GM21576 (cell line): ENCODE results near the gene RFX3.

Experiments used
- ATAC-seq: cut with Tn5 transposase; IDR thresholded peaks from one replicate; pipeline ENCODE4 v1.9.1; 2021; ENCODE audit warnings: mild to moderate bottlenecking, moderate library complexity; ENCODE audit not compliant: unreplicated experiment

Gene RFX3

DNA sequence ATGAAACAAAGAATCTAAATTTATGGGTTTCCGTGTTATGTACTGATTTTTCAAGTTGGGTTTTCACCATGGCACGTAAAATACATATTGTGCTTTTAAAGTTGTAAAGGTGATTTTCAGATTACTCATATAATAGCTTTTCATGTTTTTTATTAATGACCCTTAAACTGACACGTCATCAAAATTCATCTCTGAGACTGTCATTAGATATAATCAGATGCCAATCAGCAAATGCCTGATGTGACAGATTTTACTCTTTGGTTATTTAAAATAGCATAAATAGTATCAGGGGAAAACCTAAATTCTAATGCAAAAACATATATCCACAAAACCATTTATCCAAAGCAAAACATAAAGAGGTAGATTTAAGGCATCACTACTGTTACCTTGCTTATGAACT lies 11.0 kb downstream of the RFX3 start:
- no peak for ATAC-seq

DNA sequence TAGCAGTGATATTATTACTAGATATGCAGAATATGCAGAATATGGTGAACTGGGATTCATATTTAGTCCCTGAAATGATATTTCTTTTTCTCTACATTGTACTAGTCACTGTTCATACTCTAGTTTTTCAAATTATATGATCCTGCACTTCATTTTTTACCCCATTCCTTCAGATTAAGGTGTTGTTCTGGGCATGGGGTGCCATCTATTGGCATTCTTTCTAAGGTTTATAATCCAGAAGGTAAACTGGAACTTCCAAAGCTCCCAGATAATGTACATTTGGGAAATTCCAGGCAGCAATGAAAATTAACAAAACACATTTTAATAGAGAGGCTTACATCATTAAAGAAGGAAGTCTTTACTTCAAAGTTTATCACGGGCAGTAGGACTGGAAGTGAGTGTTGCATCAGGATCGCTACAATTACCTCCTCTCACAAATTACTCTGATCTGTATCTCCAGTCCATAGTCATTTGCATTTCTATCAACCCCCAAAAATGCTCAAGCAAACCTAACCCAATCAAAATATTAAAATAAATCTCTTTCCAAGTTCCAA lies 12.5 kb downstream of the RFX3 start:
- ATAC-seq = no peak

GRCh38 chr9:3511551-3511950 lies 14.2 kb downstream of the RFX3 start:
- ATAC-seq = no peak

DNA sequence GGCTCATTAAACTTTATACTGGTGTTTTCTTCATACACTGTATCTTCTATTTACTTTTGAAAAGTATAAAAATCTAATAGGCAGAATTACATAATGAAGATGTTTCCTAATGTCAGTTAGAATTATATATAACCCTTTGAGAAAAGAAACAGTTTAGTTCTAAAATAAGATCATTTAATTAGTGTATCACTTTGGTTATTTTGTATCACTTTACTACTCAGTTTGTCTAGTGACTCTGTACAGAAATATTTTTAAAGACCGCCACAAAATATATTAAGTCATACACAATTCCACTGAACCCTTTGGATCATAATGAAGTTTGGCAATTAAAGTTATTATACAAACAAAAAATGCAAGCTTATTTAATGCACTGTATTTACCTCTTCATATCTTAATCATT lies 15.0 kb downstream of the RFX3 start:
- ATAC-seq = no peak

DNA sequence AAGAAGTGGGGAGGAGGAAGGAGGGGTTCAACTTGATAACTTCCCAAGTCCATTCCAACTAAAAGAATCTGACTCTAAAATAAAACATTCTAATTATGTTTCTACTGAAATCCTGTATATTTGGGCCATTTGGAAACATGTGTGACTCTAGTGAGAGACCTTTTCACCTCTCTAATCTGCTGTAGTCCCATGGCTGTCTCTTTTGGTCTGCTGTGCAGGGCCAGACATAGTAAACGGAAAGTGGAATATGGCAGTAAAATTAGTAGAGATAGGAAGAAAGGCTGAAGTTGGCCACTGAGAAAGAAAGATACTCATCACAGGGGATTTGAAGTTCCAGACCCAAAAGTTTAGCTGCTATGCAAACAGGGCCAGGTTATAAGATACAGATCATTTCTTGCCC lies 15.9 kb downstream of the RFX3 start:
- ATAC-seq = no peak

GRCh38 chr9:3508521-3509291 lies 17.1 kb downstream of the RFX3 start:
- peak; percentile 37 for ATAC-seq

DNA sequence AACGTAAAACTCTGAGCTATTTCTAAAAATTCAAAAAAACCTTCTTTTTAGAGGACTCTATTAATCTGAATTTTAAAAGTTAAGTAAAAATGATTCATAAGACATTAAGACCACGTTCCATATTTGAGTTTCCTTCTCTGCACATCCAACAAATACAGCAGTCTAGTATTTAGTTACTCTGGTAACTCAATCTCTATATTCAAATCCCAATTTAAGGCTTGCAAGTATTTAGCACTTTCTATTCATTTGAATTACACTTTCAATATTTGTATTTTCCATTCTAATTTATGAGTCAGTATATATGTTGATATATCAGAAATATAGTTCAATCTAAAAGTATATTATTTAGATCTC lies 17.7 kb downstream of the RFX3 start:
- ATAC-seq = no peak

DNA sequence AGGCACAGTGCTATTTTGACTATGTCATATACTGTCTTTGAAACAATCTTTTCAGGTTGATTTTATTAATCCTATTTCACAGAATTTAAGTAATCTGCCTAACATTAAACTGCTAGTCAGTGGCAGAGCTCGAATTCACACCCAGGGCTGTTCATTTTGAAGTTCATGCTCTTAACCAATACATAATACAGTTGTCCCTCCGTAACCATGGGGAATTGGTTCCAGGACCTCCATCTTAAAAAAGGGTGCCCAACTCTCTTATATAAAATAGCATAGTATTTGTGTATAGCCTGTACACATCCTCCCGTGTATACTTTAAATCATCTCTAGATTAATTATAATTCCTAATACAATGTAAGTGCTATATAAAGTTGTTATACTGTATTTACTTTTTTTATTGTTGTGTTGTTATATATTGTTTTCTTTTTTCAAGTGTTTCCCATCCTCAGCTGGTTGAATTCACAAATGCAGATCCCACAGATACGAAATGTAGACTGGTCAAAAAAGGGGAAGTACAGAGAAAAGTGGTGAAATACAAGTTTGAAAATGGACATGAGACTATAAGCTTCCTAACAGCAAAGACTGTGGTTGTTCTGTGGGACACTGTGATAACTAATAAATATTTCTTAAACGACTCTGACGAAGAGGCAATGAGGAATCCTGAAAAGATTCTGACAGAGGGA lies 18.3 kb downstream of the RFX3 start:
- ATAC-seq = peak; percentile 66

- no peak for ATAC-seq
Measured at GRCh38 chr9:3506164-3506563, 19.6 kb downstream of the RFX3 start.

DNA sequence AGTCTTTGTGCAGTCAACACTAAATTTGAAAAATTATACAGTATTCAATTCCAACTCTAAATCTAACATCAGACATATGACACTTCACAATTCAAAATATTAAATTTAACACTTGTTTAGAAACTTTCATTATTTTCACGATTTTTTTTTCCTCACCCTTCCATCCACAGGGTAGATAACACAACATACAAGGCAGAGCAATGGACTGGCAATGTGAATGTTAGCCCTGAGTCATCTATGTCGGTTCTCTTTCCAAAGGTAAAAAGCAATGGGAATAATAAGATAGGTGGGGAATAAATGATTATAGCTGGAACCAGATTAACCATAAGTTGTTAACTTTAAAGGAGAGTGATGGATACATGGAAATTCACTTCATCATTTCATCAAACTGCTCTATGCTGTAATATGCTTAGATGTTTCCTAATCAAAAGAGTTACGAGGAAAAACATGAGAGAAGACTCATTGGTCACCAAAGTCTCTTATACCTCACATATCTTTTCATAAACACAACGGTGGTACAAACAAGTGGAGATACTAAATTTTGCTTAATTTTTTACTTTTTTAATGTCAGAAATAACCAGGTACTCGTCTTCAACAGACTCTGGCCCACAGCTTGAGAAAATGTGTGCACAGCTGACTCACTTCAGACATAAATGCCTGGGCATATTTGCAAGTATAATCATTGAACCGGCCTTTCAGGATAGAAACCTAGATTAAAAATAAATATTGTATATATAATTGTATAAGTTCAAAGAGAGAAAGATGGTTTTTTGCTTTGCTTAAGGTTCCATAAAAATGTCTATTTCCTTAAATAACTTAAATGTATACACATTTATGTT lies 23.0 kb downstream of the RFX3 start:
- no peak for ATAC-seq

- no peak for ATAC-seq
Measured at GRCh38 chr9:3500044-3500443, 25.8 kb downstream of the RFX3 start.

- ATAC-seq = no peak
Measured at GRCh38 chr9:3498691-3499090, 27.1 kb downstream of the RFX3 start.

DNA sequence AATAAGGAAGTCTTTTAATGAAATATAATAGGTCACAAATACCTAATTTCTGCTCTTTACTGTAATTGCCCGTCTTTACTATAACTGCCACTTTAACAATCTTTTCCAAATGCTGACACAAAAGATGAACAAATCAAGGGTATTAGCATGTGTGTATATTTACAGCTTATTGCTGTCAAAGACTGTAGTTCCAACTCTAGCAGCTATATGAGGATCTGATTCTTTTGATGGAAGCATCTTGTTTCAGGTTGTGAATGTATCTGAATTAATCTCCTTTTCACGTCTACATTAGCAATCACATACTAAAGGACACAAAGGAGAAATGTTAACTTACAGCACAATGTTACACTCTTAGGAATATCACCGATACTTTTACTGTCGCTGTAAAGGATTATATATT lies 27.9 kb downstream of the RFX3 start:
- ATAC-seq = no peak

DNA sequence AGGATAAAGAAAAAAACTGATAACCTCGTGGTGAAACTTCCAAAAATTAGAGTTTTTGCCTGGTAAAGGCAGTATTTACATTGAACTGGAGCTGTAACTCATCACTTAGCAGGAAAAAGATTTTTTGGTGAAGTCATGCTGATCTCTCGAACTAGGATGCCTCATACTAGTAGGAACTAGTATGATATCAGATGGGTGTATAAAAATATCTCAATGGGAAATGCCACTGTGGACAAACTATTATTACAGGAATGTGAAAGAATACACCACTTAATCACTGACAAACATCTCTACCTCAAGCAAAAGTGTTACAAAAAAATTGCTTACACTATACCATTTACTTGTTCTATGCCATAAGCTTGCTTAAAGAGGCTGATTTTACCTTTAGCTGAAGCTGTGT lies 28.4 kb downstream of the RFX3 start:
- no peak for ATAC-seq

DNA sequence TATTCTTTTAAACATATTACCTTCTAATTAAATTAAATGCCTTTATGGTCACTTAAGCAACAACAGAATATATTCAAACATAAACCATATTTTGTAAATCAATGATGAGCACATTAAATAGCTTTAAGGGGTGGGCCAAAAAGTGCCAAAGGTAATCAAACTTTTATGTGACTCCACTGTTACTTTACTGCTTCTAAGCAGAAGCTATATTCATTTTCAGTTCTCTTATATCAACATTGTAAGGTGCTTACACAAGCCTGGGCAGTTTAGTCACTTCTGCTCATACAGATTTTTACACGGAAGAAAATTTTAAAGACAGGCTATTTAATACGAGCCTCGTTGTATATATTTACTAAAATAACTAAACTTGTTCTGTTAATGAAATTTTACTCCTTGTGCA lies 29.9 kb downstream of the RFX3 start:
- ATAC-seq = no peak

DNA sequence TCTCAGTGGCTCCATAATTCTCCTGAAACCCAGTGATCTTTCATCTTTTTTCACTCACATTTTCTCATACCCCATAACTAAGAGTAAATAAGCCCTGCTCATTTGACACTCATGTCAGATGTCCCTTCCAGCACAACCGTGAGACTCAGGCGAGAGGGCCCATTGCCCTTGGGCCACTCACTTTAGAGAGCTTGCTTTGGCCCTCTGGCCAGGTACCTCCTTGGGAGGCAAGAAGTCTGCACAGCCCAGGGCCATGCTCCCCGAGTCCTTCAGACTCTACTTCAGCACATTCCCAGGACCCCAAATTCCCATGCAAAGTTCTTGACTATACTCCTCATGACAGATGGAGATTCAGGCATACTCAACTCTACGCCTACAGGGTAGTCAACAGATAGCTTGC lies 33.6 kb downstream of the RFX3 start:
- no peak for ATAC-seq

GRCh38 chr9:3491450-3491849 lies 34.4 kb downstream of the RFX3 start:
- ATAC-seq = no peak

DNA sequence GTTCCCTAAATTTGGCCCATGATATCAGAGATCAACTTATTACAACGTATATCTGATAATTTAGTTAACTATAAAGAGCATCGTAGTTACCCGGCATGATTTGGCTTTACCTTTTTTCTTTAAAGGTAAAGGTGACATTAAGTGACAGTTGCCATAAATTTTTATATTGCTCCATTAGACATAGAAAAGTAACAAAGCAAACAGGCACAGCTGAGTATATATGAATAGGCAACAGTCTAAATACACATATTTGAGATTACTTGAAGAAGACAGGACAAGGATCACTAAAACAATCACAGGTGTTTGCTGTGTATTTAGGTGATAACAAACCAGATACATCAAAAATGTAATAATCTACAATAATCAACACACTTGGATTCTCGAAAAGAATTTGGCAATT lies 34.8 kb downstream of the RFX3 start:
- ATAC-seq = no peak

- no peak for ATAC-seq
Measured at GRCh38 chr9:3482578-3482977, 43.2 kb downstream of the RFX3 start.

- no peak for ATAC-seq
Measured at GRCh38 chr9:3480353-3480655, 45.5 kb downstream of the RFX3 start.

DNA sequence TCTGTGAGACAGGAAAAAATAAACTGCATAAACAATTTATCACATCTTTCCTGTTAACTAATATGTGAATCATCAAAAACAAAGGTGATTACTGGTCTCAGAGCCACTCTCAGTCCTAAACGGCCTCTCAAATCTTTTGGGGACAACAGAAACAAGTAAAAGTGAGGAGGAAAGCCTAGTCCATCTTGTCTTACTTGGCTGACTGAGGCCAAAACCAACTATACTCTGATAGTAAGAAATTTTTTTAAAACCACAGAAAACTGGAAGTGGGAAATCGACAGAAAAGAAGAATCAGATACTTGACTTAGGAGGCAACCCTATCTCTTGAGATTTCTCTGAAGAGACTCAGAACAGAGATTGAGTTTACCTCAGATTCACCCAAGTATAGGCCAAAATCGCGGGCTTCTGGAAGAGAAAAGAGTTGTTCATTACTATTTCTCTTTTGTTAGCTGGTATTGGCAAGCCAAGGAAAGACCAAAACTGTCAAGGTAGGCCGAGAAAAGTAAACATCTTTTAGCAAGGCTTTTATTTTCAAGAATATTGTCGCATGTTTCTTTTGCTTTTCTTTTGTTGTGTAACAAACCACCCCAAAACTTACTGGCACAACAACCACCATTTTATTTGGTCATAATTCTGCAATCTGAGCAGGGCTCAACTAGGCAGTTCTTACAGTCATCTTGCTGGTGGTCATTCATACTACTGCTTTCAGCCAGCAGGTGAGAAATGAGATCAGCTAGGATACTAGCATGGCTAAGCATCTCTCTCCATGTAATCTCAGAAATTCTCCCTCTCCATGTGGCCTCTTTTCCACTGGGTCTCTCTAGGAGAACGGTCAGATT lies 46.1 kb downstream of the RFX3 start:
- ATAC-seq = peak; percentile 38
